ENCODE measurements around the gene DLGAP1.

DNA sequence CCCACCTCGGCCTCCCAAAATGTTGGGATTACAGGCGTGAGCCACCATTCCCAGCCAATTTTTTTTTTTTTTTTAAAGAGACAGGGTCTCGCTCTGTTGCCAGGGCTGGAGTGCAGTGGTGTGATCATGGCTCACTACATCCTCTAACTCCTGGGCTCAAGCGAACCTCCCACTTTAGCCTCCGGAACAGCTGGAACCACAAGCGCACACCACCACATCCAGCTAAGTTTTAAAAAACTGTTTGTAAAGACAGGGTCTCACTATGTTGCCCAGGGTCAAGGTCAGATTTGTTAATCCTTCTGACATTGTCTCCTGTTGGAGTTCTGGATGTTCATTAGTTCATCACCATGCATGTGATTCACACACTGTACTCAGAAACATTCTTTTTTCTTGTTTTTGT lies 855.2 kb downstream of the DLGAP1 start:
- TF ChIP-seq CTCF (conservative IDR thresholded peaks at IDR 0.05; ENCODE audit: low read depth in 2 of 2), result no peak
- TF ChIP-seq POLR2AphosphoS5 (IDR thresholded peaks at IDR 0.05; ENCODE audit: low read depth), result no peak
- TF ChIP-seq EZH2phosphoT487 (IDR thresholded peaks at IDR 0.05; ENCODE audit: unreplicated experiment), result no peak
- TF ChIP-seq JUNB (IDR thresholded peaks at IDR 0.05; ENCODE audit: unreplicated experiment), result no peak
- no peak for TF ChIP-seq STAT1 (IDR thresholded peaks at IDR 0.05; ENCODE audit: unreplicated experiment)
- TF ChIP-seq EZH2 (IDR thresholded peaks at IDR 0.05; ENCODE audit: low read depth, unreplicated experiment), result no peak
- no peak for TF ChIP-seq CREB1 (CRISPR knock-in tag; IDR thresholded peaks at IDR 0.05; ENCODE audit: low read depth)
- no peak for TF ChIP-seq ZNF331 (CRISPR knock-in tag; IDR thresholded peaks at IDR 0.05; ENCODE audit: low read depth)
- TF ChIP-seq REST (IDR thresholded peaks at IDR 0.05; ENCODE audit: unreplicated experiment), result no peak

All from GM23338 (cell line).